Activated naive CD4-positive, alpha-beta T cell treated with anti-CD3 and anti-CD28 coated beads, Interleukin-2, amount 50 U/mL, for 72 hours (primary cell): ENCODE measurements around the gene RPL36AL. TPM values are rescaled to one million over a fixed set of nuclear protein-coding genes. Genes with fewer than 3 reads are reported as not detected.
"Not testable (repeated sequence)": the region's sequence is repeated elsewhere in the genome, so short reads cannot be mapped to it uniquely, and the experiment has no call there.

Experiments used
- ATAC-seq, 2 donors: fragments of 150-1000 bp; cut with Tn5 transposase; 2 replicates each; pipeline ENCODE4 v1.10.0; 2021; ENCODE audit warnings: mild to moderate bottlenecking in 2 of 2, moderate library complexity in 2 of 2
- DNase-seq, 2 donors: peaks; one replicate each; pipeline ENCODE4 v3.0.0; 2021 to 2022; ENCODE audit warnings: low spot score in 2 of 2
- H3K27ac Mint-ChIP-seq, 2 donors: one replicate each; pipeline ENCODE4 v1.8.0; 2022; ENCODE audit warnings: mild to moderate bottlenecking in 2 of 2, mixed read lengths in 2 of 2
- H3K36me3 Mint-ChIP-seq, 2 donors: one replicate each; pipeline ENCODE4 v1.8.0; 2022; ENCODE audit warnings: mixed read lengths in 2 of 2
- H3K9me3 Mint-ChIP-seq, 2 donors: one replicate each; pipeline ENCODE4 v1.8.0; 2022; ENCODE audit warnings: mixed read lengths in 2 of 2
- total RNA-seq, 2 donors: library from RNA; stranded (reverse); gene quantifications; one replicate each; pipeline ENCODE4 v1.2.3, GENCODE V29; 2022

RPL36AL gene
- total RNA-seq, 2 donors from 2014 or later = 206 to 219 TPM

- ATAC-seq (peak; percentile 28 to 55), DNase-seq (peak in 1 of 2 donors; percentile 58)
- Mint-ChIP-seq H3K36me3 (peaks cover 34 to 44% of the 10 kb centered on the region in 2 donors), H3K27ac (peak overlapping the region; percentile 99), H3K9me3 (no peaks in the 10 kb centered on the region)
These were observed 33.6 kb downstream of the RPL36AL start for GRCh38 chr14:49586673-49587460.

GRCh38 chr14:49585803-49586672, 34.4 kb downstream of the RPL36AL start, which contains the start of gene RPS29:
RPS29 (minus strand) TSS chr14:49586380; CDS start chr14:49586346, 34 bp downstream.
- Mint-ChIP-seq H3K27ac (peak within 1 kb of the TSS; percentile 99), H3K9me3 (no peaks in the 10 kb centered on the region), H3K36me3 (peaks cover 34 to 52% of the 10 kb centered on the region in 2 donors)
- DNase-seq (peak; percentile 97 to 100), ATAC-seq (peak; percentile 93 to 96)

GRCh38 chr14:49584981-49585640, 35.3 kb downstream of the RPL36AL start:
- Mint-ChIP-seq H3K27ac (peak overlapping the region; percentile 99), H3K36me3 (peaks cover 34 to 54% of the 10 kb centered on the region in 2 donors)
- H3K9me3 Mint-ChIP-seq, DNase-seq, ATAC-seq: not testable (repeated sequence)

GRCh38 chr14:49584058-49584457, 36.4 kb downstream of the RPL36AL start:
- Mint-ChIP-seq H3K27ac (peak overlapping the region; percentile 99), H3K36me3 (peaks cover 34 to 54% of the 10 kb centered on the region in 2 donors), H3K9me3 (no peaks in the 10 kb centered on the region)
- ATAC-seq (no peak), DNase-seq (no peak)

- H3K36me3 Mint-ChIP-seq = peaks cover 34 to 54% of the 10 kb centered on the region in 2 donors
These were observed 36.8 kb downstream of the RPL36AL start for GRCh38 chr14:49583629-49584028.

GRCh38 chr14:49582113-49582977, 38.1 kb downstream of the RPL36AL start:
- Mint-ChIP-seq H3K27ac (peak overlapping the region in 1 of 2 donors; percentile 66), H3K9me3 (no peaks in the 10 kb centered on the region), H3K36me3 (peaks cover 39 to 61% of the 10 kb centered on the region in 2 donors)
- DNase-seq (no peak), ATAC-seq (no peak)

More at GRCh38 chr14:49583629-49584028, 36.8 kb downstream of the RPL36AL start:
- no peak for DNase-seq
- ATAC-seq = no peak
- Mint-ChIP-seq H3K9me3 (no peaks in the 10 kb centered on the region), H3K27ac (peak overlapping the region; percentile 99)

- peak overlapping the region; percentile 63 to 66 for H3K27ac Mint-ChIP-seq
- no peak for DNase-seq
- no peak for ATAC-seq
These were observed 39.0 kb downstream of the RPL36AL start for GRCh38 chr14:49581209-49582112.

GRCh38 chr14:49579841-49580240, 40.6 kb downstream of the RPL36AL start:
- DNase-seq (no peak), ATAC-seq (no peak)
- Mint-ChIP-seq H3K27ac (peak overlapping the region in 1 of 2 donors; percentile 53), H3K36me3 (peaks cover 24 to 57% of the 10 kb centered on the region in 2 donors), H3K9me3 (no peaks in the 10 kb centered on the region)

More at GRCh38 chr14:49581209-49582112, 39.0 kb downstream of the RPL36AL start:
- no peaks in the 10 kb centered on the region for H3K9me3 Mint-ChIP-seq
- H3K36me3 Mint-ChIP-seq = peaks cover 39 to 70% of the 10 kb centered on the region in 2 donors

- Mint-ChIP-seq H3K36me3 (peaks cover 13 to 47% of the 10 kb centered on the region in 2 donors), H3K9me3 (no peaks in the 10 kb centered on the region), H3K27ac (peak overlapping the region in 1 of 2 donors; percentile 40)
- DNase-seq = no peak
- peak in 1 of 2 donors; percentile 42 for ATAC-seq
These were observed 42.3 kb downstream of the RPL36AL start for GRCh38 chr14:49578141-49578540.

- no peak for DNase-seq
- Mint-ChIP-seq H3K9me3 (no peaks in the 10 kb centered on the region), H3K36me3 (peaks cover 20 to 43% of the 10 kb centered on the region in 2 donors), H3K27ac (no peak overlapping the region)
- ATAC-seq = no peak
These were observed 46.4 kb downstream of the RPL36AL start for GRCh38 chr14:49574038-49574437.

- no peak overlapping the region for H3K27ac Mint-ChIP-seq
- ATAC-seq = no peak
- peaks cover 15 to 26% of the 10 kb centered on the region in 2 donors for H3K36me3 Mint-ChIP-seq
- no peaks in the 10 kb centered on the region for H3K9me3 Mint-ChIP-seq
- no peak for DNase-seq
These were observed 51.1 kb downstream of the RPL36AL start for GRCh38 chr14:49569281-49569680.

Other genes with a start within 250 kb of the RPL36AL start
- 1,000 to 10,000 TPM; 2,240 to 2,407 TPM for gene RPS29, start 34.2 kb downstream of the RPL36AL start, total RNA-seq
- 10 to 100 TPM; 23.3 to 47.4 TPM for gene LRR1, start 21.7 kb downstream of the RPL36AL start, total RNA-seq
- gene MGAT2, start 173 bp upstream of the RPL36AL start, total RNA-seq = 10 to 100 TPM; 30.6 to 37.2 TPM
- 1 to 10 TPM; 7.2 to 8.0 TPM for gene DNAAF2, start 14.6 kb upstream of the RPL36AL start, total RNA-seq
- gene POLE2, start 67.6 kb upstream of the RPL36AL start, total RNA-seq = 10 to 100 TPM; 46.1 to 47.6 TPM
- 1 to 10 TPM; 1.0 to 2.0 TPM for gene KLHDC1, start 72.5 kb upstream of the RPL36AL start, total RNA-seq
- 10 to 100 TPM; 19.1 to 20.6 TPM for gene KLHDC2, start 147.5 kb upstream of the RPL36AL start, total RNA-seq
- gene NEMF, start 232.2 kb upstream of the RPL36AL start, total RNA-seq = 10 to 100 TPM; 71.3 to 79.1 TPM